SIG-M5 (cell line): ENCODE data around the gene COBLL1.
"Not testable (repeated sequence)": the region's sequence is repeated elsewhere in the genome, so short reads cannot be mapped to it uniquely, and the experiment has no call there.

Experiments
- DNase-seq: peaks from one replicate; lab custom pipeline; 2025; lab: John Stamatoyannopoulos, UW

Gene COBLL1

DNA sequence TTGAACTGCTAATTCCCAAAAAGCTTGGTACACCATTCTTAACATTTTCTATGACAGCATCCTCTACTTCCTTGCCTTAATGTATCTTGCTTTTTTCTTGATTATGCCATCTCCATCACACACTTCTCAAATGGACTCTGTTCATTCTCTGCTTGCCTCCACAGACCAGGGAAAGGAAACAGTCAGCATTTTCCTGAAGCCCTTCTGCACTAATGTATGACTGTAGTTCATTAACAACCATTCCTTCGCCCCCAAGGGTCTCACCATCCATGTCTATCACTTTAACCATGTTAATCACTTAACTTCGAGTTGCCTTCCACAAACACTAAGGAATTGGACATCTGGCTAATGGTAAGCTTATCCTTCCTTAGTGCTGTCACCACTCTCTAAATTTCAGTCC lies 54.8 kb downstream of the COBLL1 start:
- no peak for DNase-seq

- DNase-seq: no peak
Measured at GRCh38 chr2:164785457-164785856, 56.2 kb downstream of the COBLL1 start.

DNA sequence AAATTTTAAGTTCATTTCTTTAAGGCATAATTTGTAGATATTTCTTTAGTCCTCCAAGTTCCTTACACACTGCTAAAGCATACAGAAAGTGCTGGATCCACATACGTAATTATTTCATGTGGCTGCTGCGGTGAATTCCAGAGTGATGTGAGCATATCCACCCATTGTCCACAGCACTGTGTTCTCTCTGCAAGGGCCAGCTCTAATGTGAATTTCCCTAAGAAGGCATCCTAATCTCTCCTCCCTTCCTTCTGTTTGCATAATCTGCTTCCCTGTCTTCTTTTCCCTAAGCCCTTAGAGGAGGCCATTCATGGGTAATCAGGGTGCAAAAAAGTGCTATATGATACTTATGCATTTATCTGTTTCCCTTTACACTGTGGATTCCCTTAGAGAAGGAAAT lies 57.2 kb downstream of the COBLL1 start:
- DNase-seq: no peak

- no peak for DNase-seq
Measured at GRCh38 chr2:164782323-164782722, 59.3 kb downstream of the COBLL1 start.

- no peak for DNase-seq
Measured at GRCh38 chr2:164781394-164781793, 60.2 kb downstream of the COBLL1 start.

DNA sequence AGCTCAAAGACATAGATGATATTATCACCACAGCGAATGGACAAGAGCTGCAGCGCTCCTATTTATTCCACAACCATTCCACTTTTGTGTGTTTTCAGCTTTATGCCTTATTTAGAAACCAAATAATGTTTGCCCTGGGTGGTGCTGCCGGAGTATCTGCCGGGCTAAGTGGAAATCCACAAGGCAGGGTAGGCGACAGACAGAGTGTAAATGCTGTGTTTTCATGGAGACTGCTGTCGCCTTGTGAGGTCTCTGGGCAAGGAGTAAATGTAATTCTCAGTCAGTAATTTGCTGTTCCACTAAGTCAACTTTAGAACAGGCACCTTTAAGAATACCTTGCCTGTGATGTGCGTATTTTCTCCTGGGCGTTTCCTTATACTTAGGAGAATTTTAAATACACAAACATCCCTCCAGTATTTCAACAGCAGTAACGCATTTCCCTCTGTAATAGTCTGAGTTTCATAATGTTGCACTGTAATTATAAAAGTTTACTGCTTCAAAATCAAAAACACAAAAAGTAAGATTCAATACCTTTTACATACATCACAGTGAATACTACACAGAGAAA lies 60.9 kb downstream of the COBLL1 start:
- DNase-seq: no peak

DNA sequence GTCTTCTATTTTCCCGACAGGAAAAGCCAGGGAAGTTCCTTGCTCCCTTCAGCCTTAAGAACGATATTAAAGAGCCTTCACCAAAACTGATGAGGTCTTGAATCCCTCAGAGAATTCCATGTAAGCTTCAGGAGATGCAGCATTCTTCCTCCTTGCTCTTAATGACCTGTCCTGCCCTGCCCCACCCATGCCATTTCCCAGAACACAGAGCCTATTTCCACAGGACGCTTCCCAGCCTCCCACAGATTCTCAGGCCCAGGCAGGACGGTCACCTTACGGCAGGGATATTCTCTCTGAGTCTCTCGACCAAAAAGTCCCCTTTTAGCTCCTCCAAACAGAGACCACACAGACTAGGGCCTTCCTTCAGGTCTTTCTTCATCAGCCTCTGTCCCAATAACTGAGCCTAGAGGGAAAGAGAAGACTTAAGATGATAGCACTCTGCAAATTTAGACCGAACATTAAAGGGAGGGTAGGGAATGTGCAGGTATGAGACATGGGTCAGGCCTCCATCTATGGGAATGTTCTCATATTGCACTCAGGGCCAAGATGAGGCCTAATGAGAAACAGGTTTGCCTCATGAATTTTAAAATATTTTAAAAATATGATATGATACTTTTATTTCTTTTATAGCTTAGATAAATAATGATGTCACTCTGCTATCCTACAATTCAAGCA lies 62.1 kb downstream of the COBLL1 start:
- no peak for DNase-seq

GRCh38 chr2:164778723-164779122 lies 62.9 kb downstream of the COBLL1 start:
- DNase-seq: no peak

GRCh38 chr2:164777847-164778461 lies 63.7 kb downstream of the COBLL1 start:
- no peak for DNase-seq

GRCh38 chr2:164773635-164774034 lies 68.0 kb downstream of the COBLL1 start:
- DNase-seq: no peak

DNA sequence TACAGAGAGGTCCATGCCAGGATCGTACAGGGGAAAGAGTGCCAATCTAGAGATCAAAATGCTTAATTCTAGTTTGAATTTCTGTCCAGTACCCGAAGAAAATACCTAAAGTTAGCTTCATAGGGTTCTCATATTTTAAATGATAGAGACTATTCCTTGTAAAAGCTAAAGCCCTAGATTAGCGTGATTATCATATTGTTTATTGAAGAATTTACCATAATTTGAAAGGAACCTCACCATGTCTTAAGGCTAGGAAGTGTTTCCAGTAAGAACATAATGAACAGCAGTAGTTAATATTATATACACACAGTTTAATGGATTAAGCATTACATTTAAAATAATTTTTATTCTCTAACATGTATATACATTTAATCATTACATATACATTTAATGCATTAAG lies 68.5 kb downstream of the COBLL1 start:
- no peak for DNase-seq

- no peak for DNase-seq
Measured at GRCh38 chr2:164771897-164772296, 69.7 kb downstream of the COBLL1 start.

DNA sequence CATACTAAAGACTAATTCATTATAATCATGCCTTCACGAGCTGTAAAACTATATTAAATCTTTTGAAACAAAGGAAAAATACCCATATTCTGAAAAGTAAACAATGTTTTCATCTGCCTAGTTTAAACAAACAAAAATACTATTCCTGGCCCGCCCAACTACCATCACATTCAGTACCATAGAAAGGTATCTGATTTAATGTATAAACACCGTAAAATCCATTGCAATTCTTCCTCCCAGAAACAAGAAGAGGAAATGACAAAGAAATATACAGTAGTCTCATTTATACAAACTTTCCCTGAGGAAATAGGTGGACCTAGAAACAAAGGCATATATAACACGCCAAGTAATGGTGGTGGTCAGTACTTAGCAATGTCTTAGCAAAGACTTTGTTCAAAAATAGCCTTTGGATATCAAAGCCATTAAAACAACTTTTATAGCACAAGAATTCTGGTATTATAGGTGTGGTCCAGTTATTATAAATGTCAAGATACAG lies 71.2 kb downstream of the COBLL1 start:
- no peak for DNase-seq

DNA sequence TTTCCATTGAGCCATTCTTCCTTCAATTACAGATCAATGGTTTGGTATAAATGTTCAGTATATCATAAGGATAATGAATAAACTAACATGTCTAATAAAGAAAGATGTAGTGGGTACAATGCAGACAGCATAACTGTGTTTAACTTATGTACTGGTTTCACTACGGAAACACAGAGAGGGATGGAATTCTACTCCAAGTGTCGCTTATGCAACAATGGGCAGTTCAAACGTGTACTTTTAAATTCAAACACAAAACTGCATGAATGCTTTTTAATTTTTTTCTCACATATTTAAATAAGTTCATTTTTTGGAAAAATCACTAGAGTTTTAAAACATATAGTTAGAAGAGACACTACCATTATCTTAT lies 74.7 kb downstream of the COBLL1 start:
- DNase-seq: no peak

GRCh38 chr2:164766216-164766953 lies 75.2 kb downstream of the COBLL1 start:
- DNase-seq: no peak

- no peak for DNase-seq
Measured at GRCh38 chr2:164764996-164765395, 76.6 kb downstream of the COBLL1 start.

DNA sequence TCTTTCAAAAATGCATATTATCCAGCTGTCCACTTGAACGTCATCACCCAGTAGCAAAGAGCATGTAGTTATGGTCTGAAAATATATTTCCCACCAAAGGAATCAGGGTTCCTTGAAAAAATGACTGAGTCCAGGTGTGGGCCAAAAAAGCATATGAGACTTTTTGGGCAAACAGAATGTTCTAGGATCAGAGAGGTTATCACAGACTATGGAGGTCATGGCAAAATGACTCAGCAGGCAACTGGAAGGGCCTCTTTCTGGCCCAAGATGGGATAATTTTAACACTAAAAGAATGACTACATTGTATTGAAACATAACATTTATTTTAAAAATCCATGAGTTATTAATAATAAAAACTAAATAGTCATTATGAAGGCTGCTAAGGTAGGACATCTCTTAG lies 77.1 kb downstream of the COBLL1 start:
- DNase-seq: no peak

- no peak for DNase-seq
Measured at GRCh38 chr2:164763431-164763830, 78.2 kb downstream of the COBLL1 start.

DNA sequence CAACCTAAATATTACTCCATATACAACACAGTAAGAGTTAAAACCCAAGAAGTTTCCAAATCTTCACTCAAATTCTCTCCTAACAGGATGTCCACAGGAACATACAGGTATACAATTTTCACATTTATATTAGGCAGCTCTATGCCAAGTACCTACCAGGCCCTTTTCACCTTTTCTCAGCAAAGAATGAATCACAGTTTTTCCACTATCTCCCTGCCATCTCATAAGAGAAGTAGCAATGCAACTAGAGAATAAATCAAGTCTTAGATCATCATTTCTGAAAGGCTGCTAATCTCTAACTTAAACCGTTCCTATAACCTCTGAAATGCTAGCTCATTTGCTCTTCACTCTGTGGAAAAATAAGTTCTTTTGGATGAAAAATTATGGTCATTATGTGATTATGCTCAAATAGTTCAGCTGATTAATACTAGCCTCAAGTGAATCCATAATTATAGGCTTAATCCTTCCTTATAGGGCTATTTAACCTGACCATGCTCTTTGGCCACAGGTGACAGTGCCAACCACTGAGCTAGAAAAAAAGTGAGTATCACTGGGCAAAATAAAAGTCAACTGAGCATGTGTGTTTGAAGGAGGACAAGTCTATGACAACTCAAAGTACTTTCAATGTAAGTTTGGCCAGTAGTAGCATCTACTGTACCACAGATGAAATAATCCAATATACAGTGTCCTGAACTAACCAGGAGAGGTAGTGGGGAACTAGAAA lies 79.7 kb downstream of the COBLL1 start:
- no peak for DNase-seq

GRCh38 chr2:164761201-164761600 lies 80.4 kb downstream of the COBLL1 start:
- DNase-seq: not testable (repeated sequence)

DNA sequence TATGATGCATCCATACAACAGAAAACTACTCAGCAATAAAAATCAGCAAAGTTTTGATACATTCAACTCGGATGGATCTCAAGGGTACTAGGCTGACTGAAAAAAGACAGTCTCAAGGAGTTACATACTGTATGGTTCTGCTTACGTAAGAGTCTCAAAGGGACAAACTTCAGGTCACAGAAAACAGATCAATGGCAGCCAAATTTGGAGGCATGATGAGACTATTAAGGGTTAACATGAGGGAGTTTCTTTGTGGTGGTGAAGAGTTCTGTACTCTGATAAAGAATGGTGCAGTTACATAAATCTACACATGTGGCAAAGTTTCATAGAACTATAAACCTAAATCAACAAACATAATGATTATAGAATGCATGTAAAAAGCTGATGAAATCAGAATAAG lies 81.4 kb downstream of the COBLL1 start:
- DNase-seq: no peak
